ENCODE data around the gene OPHN1.

Gene OPHN1

GRCh38 chrX:68433155-68433980 lies at the start of gene OPHN1:
TSS of gene OPHN1 (minus strand) at chrX:68433495. CDS start at chrX:68433020, 475 bp downstream.
- DNase-seq: no peak

- no peak for DNase-seq
Observed at GRCh38 chrX:68480969-68481368, 47.7 kb upstream of the OPHN1 start.

DNA sequence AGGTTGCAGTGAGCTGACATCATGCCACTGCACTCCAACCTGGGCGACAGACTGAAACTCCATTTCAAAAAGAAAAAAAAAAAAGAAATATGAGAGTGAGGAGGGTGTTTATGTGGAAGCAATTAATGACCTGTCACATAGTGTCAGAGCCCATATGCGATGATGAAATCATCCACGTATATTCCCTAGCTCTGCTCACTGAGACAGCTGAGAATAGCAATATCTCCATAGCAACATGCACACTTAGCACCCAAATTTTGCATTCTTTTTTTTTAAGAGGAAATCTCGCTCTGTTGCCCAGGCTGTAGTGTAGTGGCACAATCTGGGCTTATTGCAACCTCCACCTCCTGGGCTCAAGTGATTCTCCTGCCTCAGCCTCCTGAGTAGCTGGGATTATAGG lies 31.5 kb upstream of the OPHN1 start:
- no peak for DNase-seq

- DNase-seq: no peak
Observed at GRCh38 chrX:68463880-68464279, 30.6 kb upstream of the OPHN1 start.

- no peak for DNase-seq
Observed at GRCh38 chrX:68462653-68463052, 29.4 kb upstream of the OPHN1 start.

GRCh38 chrX:68462197-68462596 lies 28.9 kb upstream of the OPHN1 start:
- no peak for DNase-seq

DNA sequence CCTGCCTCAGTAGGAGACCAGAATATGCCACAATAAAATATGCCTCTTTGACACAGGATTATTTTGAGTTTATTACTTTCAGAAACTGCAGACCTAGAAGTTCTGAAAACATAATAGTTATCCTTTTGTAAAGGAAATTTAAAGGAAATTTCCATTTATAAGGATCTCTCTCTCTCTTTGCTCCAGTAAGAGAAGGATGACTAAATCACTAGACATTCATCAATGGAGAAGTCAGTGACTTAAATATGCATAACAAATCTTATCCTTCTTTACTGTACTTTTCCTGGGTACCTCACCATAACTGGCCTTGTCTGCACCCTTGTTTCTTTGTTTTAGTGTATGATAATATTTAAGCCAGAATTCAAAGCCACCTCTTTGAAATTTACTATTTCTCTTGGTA lies 28.3 kb upstream of the OPHN1 start:
- no peak for DNase-seq

GRCh38 chrX:68461093-68461492 lies 27.8 kb upstream of the OPHN1 start:
- no peak for DNase-seq

DNA sequence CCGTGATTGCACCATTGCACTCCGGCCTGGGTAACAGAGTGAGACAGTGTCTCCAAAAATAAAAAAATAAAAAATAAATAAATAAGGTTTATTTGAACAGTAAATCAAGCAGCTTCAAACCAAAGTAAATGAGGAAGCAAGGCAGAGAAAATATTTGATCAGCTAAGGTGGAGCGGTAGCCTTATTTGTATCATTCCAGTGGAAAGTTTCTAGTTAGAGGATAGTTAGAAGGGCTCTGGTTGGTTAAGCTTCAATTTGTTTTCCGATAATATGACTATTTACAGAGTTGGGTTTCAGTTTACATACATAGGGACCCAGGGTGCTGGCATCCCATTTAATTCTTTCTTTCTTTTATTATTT lies 21.8 kb upstream of the OPHN1 start:
- no peak for DNase-seq

- DNase-seq: no peak
Observed at GRCh38 chrX:68454476-68455150, 21.3 kb upstream of the OPHN1 start.

- no peak for DNase-seq
Observed at GRCh38 chrX:68451720-68452119, 18.4 kb upstream of the OPHN1 start.

DNA sequence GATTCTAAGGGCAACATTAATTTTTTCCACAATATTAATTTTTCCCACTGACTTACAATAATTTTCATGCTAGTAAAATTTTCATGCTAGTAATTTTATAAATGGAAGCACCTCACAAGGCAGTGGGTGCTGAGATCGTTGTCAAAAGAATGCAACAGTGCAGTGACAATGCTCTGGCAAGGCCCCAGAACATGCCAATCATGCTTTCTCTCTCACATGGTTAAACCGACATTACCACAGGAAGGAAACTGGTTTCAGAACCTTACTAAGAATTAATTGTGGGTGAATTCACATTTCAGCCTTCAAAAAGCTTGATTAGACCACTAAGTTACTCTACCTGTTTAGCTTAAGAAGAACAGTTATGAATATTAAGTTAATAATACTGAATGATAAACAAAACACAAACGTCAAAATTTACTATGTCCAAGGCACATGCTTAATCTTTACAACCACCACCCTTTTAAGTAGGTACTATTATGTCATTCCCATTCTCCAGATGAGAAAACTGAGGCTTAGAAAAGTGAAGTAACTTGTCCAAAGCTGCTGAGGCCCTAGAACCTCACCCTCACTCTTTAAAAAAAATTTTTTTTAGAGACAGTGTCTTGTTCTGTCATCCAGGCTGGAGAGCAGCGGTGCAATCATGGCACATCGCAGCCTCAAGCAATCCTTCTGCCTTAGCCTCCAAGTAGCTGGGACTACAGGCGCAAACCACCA lies 10.0 kb upstream of the OPHN1 start:
- DNase-seq: no peak

- DNase-seq: no peak
Observed at GRCh38 chrX:68440940-68441339, 7.6 kb upstream of the OPHN1 start.

DNA sequence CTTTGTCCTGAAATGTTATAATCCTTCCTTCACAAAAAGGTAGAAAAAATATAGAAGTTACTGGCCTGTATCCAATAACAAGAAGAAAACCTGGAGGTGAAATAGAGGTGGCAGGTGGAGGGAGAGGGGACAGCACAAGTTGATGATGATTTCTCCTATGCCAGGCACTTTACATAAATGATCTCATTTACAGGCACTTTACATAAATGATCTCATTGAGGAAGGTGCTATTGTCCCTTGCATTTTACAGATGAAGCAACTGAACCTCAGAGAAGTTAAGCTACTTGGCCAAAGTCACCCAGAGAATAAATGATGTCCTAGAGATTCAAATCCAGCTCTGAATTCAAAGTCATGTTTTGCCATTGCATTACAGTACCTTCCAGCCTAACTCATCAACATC lies 7.1 kb upstream of the OPHN1 start:
- no peak for DNase-seq

GRCh38 chrX:68439341-68439740 lies 6.0 kb upstream of the OPHN1 start:
- no peak for DNase-seq

DNA sequence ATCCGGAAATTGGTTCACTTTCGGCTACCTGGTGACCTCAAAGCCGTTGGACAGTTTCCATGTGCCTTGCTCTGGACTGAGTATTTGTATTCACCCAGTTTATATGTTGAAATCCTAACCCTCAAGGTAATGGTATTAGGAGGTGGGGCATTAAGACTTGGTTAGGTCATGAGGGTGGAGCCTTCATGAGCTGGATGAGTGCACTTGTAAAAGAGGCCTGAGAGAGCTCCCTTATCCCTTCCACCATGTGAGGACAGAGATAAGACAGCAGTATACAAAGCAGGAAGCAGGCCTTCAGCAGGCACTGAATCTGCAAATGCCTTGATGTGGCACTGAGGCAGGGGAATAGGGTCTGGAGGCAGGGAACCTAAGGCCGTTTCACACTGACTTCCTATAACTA lies 5.3 kb upstream of the OPHN1 start:
- no peak for DNase-seq

GRCh38 chrX:68433981-68434299 lies 645 bp upstream of the OPHN1 start:
- no peak for DNase-seq

- no peak for DNase-seq
Observed at GRCh38 chrX:68432648-68433047, 647 bp downstream of the OPHN1 start.

GRCh38 chrX:68431836-68432235 lies 1.5 kb downstream of the OPHN1 start:
- DNase-seq: no peak

GRCh38 chrX:68429216-68429615 lies 4.1 kb downstream of the OPHN1 start:
- no peak for DNase-seq

DNA sequence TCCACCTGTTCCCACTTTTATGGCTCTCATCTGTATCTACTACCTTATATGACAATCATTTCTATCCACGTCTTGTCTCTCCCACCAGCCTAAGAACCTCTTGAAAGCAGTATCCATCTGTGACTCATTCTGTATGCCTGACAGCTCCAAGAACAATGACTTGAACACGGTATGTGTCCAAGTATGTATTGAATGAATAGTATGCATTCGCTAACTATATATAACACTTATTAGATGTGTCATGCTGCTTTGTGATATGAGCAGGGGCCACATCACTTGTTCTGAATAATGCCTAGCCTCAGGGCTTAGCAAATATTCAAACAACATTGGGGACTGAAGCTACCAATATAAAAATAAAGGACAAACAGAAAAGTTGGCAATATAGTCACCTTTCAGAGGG lies 4.9 kb downstream of the OPHN1 start:
- DNase-seq: no peak

GRCh38 chrX:68424719-68425118 lies 8.6 kb downstream of the OPHN1 start:
- DNase-seq: no peak

GRCh38 chrX:68422478-68422877 lies 10.8 kb downstream of the OPHN1 start:
- DNase-seq: no peak

DNA sequence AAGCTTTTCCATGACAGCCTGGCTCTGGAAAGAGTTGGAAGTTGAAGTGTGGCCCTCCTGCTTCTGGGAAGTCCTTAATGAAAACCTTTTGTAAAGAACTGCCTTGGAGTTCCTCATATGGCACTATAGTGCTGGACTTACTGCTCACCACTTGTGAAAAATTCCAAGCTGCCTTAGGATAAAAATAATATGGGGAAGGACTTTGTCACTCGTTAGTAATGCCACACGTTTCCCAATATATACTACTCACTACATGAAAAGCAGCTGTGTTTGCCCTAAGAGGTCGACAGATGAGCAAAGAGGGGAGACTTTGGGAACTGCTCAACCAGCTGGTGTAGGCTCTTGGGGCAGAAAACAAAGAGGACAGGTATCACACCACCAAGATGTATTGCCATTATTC lies 11.7 kb downstream of the OPHN1 start:
- no peak for DNase-seq

Data from CD4-positive, alpha-beta T cell treated with Interleukin-15 for 1 hour (primary cell).